Neural progenitor cell (in vitro differentiated cells): ENCODE data around the gene ZNF397.

Source experiments
- EZH2 ChIP-seq: fragments of 200-600 bp; sonication (generic); IDR thresholded peaks from 2 replicates; pipeline ENCODE4 v1.6.1; 2017; ENCODE audit warnings: antibody characterized with exemption, mild to moderate bottlenecking, moderate library complexity
- EZH2phosphoT487 ChIP-seq: fragments of 200-600 bp; sonication (generic); IDR thresholded peaks from 2 replicates; pipeline ENCODE4 v1.6.1; 2017; ENCODE audit warnings: antibody characterized with exemption
- TF ChIP-seq, protein P1 (sequence below): fragments of 200-600 bp; sonication (generic); IDR thresholded peaks from 2 replicates; pipeline ENCODE4 v1.5.1; 2017; ENCODE audit warnings: antibody characterized with exemption, mild to moderate bottlenecking

DNA sequence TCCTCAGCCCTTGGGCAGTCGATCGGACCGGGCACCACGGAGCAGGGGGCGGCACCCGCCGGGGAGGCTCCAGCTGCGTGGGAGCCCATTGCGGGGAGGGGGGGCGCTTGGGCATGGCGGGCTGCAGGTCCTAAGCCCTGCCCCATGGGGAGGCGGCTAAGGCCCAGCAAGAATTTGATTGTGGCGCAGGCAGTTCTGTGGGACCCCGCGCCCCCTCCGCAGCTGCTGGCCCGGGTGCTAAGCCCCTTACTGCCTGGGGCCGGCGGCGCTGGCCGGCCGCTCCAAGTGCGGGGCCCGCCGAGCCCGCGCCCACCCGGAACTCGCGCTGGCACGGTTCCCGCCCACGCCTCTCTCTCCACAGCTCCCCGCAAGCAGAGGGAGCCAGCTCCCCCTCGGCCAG is 30.8 kb downstream of the ZNF397 start:
- TF ChIP-seq, protein P1, sequence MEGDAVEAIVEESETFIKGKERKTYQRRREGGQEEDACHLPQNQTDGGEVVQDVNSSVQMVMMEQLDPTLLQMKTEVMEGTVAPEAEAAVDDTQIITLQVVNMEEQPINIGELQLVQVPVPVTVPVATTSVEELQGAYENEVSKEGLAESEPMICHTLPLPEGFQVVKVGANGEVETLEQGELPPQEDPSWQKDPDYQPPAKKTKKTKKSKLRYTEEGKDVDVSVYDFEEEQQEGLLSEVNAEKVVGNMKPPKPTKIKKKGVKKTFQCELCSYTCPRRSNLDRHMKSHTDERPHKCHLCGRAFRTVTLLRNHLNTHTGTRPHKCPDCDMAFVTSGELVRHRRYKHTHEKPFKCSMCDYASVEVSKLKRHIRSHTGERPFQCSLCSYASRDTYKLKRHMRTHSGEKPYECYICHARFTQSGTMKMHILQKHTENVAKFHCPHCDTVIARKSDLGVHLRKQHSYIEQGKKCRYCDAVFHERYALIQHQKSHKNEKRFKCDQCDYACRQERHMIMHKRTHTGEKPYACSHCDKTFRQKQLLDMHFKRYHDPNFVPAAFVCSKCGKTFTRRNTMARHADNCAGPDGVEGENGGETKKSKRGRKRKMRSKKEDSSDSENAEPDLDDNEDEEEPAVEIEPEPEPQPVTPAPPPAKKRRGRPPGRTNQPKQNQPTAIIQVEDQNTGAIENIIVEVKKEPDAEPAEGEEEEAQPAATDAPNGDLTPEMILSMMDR, result no peak
- TF ChIP-seq EZH2 (no peak), EZH2phosphoT487 (no peak)
